GM18858 (cell line): ENCODE data around the gene CIDEB.

ENCODE experiments used
- ATAC-seq: cut with Tn5 transposase; IDR thresholded peaks from one replicate; pipeline ENCODE4 v1.9.1; 2021; ENCODE audit not compliant: unreplicated experiment

CIDEB gene

GRCh38 chr14:24255438-24255837 is 52.3 kb downstream of the CIDEB start:
- ATAC-seq: no peak
